DOHH2 (cell line): ENCODE measurements around the gene PFDN5.

ENCODE experiments used
- CTCF ChIP-seq: fragments of 200-600 bp; sonication (generic); IDR thresholded peaks from one replicate; pipeline ENCODE4 v1.5.1; 2014; ENCODE audit warnings: antibody characterized with exemption, mild to moderate bottlenecking, low read depth, low read length; ENCODE audit not compliant: poor library complexity, severe bottlenecking
- EZH2phosphoT487 ChIP-seq: fragments of 200-600 bp; sonication (generic); IDR thresholded peaks from 2 replicates; pipeline ENCODE4 v1.6.1; 2017; ENCODE audit warnings: borderline replicate concordance, mild to moderate bottlenecking, antibody characterized with exemption, low read length, moderate library complexity, mixed read lengths

GRCh38 chr12:53279283-53279869 lies 16.0 kb upstream of the PFDN5 start:
- TF ChIP-seq CTCF, result no peak
- TF ChIP-seq EZH2phosphoT487, result no peak
